GM21737 (cell line): Measurements from ENCODE around the gene MASP1.

Source experiments
- ATAC-seq: cut with Tn5 transposase; IDR thresholded peaks from one replicate; pipeline ENCODE4 v1.9.1; 2021; ENCODE audit warnings: mild to moderate bottlenecking, moderate library complexity; ENCODE audit not compliant: unreplicated experiment

MASP1 gene

DNA sequence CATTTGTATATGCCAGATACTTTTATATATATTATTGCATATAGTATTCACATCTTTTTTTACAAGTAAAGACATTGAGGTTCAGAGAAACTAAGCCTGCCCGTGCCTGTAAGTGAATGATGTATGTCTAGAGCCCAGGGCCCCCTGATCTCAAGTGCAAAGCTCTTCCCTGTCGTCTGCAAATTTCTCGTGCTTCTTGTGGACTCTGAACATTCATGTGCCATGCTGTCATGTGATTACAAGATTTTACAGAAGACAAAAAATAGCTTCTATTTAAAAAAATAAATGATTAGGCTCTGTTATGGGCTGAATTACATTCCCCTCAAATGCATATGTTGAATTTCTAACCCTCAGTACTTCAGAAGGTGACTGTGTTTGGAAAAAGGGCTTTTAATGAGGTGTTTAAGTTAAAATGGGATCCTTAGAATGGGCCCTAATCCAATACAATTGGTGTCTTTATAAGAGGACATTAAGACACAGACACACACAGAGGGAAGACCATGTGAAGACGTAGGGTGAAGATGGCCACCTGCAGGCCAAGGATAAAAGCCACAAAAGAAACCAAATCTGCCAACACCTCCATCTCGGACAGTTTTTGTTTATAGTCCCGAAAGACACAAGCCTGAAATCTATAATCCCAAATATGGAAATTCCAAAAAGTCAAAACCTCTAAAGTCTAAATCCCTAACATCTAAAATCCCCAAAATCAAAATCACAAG lies 3.9 kb upstream of the MASP1 start:
- ATAC-seq: no peak

- no peak for ATAC-seq
Measured at GRCh38 chr3:187293516-187294430, 2.2 kb upstream of the MASP1 start.

DNA sequence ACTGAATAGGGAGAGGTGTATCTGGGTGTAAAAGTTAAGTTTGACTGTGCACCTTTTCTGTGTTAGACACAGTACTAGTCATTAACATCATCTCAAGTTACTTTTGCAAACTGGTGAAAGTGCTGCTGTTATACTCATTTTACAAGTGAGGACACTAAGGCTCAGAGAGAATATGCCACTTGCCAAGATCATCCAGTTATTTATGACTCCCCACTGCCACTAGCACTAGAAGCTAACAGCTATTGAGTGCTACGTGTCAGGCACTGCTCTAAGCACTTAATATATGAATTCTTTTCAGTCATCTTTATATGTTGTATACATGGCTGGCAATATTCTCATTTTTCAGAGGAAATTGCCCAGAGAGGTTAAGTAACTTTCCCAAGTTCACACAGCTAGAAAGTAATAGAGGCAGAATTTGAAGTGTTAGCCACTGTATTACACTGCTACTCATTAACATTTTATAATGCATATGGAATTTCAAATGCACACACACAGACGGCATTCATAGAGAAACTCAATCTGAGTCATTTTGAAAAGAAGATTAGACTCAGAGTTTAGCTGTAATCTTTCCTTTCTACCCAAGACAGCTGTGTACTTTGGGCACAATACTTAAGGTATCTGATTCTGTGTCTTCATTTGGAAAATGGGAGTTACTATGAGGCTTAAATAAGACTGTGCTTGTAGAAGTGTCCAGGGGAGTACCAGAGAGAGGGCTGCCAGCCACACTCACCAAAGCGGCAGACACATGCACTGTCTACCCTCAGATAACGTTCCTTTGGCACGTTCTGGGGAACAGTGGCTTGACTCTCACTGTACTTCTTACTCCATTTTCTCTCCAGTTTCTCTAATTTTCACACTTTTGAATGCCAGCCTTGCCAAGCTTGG lies 1.3 kb upstream of the MASP1 start:
- no peak for ATAC-seq

DNA sequence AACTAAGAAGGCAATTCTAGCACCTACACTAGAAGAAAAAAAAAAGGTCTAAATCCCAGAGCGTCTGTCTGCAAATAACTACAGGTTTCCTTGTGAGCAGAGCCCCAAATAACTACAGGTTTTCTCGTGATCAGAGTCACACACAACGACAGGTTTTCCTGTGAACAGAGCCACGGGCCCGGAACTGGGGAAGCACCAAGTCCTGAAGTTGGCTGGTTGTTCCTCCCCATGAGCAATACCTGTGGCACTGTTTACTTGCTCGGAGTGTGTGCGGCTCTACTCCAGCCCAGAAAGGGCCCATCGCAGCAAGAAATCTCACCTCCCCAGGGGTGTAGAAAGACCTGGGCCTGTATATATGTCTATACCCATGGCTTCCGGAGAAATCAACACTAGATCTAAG lies 644 bp upstream of the MASP1 start:
- no peak for ATAC-seq

- no peak for ATAC-seq
Measured at GRCh38 chr3:187291001-187291511, 481 bp downstream of the MASP1 start.

- ATAC-seq: no peak
Measured at GRCh38 chr3:187290503-187290902, 1.0 kb downstream of the MASP1 start.

- no peak for ATAC-seq
Measured at GRCh38 chr3:187288855-187289605, 2.5 kb downstream of the MASP1 start.

- no peak for ATAC-seq
Measured at GRCh38 chr3:187288131-187288854, 3.2 kb downstream of the MASP1 start.

DNA sequence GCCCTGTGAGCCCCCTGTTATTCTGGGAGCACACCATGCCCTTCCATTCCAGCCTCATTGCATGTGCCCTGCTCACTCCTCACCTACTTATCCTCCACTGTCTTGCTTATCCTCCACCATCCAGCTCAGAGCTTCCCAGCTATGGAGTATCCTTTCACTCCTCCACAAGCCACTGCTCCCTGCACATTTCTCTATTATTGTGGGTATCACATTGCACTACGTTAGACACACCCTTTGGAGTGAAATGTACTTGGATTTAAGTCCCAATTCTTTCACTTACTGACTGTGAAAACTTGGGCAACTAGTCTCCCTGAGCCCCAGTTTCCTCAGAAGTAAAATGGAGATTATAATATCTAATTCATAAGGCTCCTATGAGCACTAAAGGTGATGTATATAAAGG lies 4.3 kb downstream of the MASP1 start:
- ATAC-seq: no peak

DNA sequence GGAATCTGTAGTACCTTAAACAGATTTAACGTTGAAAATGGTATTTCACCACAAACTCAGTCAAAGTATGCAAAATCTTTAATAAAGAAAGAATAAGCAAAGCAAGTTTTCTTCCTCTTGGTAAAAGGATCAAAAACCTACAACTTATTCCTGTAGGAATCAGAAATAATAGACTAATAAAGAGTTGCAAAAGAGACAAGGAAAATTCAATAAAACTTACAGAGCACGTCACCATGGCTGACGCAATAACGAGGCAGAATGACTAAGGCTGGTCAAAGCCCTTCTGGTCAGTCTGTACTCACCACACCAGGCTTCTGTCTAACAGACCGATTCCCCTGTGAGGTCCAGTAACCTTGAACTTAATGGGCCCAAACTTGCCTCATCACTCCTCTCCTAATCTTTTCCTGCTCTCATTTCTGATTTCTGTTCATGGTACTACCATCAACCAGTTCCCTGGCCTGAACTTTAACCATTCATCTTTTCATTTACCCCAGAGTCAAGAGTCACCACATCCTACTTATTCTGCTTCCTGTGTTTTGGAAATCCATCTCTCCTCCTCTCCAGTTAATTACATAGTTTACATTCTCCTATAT lies 5.0 kb downstream of the MASP1 start:
- no peak for ATAC-seq

- no peak for ATAC-seq
Measured at GRCh38 chr3:187281191-187281714, 10.3 kb downstream of the MASP1 start.

DNA sequence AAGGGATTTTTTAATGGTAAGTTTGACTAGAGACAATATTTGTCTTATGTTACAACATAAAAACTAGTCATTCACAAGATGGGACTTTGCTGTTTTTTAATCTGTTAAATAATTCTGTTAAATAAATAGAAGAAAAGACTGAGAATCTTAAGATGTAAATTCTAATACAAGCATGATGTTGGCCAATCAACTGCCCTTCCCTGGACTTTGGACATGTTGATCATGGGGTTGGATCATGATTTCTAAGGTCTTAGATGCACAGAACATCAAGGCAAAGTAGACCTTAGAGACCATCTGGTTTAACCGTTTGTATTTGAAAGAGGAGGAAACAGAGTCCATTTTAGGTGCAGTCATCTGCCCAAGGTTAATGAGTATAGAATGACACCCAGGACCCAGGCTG lies 10.9 kb downstream of the MASP1 start:
- no peak for ATAC-seq

GRCh38 chr3:187277129-187277462 lies 14.4 kb downstream of the MASP1 start:
- ATAC-seq: no peak

DNA sequence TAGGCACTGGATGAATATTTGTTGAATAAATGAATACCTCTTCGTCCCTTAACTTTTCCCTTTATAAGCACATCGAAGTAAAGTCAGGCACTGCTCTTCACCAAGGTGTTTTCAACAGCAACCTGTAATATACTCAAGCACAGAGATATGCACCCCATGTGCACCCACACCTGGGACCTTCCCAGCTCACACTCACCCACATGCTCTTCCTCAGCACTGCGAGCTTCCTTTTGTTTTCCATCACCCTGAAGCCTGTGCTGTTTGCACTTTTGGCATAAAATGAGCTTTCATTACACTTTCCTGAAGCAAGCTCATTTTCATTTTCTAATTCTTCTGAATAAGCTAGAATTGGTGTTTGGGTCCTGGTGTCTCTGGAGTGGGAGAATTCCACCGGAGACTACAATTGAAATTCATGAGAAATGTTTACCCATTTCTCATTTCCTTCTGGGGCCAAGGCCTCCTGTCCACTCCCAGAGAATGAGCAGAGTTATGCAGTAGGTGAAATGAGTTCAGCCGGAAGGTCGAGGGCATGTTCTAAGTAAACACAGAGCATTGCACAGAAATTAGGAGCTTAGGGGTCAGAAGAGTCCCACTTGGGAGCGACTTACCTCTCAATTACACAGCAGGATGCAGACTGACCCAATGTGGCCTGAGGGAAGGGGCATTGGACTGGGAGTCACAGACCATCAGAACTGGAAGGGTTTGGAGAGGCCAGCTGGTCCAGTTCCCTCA lies 15.0 kb downstream of the MASP1 start:
- ATAC-seq: no peak

GRCh38 chr3:187274977-187275338 lies 16.6 kb downstream of the MASP1 start:
- no peak for ATAC-seq

DNA sequence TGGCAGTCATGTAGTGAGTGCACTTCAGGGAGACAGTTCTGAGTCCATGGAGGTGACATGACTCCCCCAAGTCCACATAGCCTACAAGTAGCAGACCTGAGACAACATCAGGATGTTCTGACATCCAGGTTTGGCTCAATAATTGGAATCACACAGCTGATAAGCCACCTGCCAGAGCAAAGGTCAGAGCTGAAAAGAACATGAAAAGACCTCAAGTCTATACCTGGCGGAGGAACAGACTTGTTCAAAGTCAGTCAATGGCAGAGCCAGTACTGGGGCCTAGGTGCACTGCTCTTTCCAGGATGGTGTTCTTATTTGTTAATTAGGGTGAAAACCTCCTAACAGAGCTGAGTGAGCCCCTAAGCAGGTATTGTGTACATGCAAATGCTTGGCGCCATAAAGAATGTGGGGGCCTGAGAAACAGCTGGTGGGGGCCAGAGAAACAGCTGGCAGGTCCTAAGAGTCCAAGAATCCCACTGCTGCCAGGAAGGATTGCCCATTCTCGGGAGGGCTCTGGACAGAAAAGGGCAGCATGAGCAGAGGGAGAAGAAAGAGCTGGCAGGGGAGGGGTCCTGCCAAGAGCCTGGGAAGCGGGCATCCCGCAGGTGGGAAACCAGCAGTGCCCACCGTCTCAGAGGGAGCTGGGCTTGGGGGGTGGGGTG lies 17.1 kb downstream of the MASP1 start:
- ATAC-seq: no peak

DNA sequence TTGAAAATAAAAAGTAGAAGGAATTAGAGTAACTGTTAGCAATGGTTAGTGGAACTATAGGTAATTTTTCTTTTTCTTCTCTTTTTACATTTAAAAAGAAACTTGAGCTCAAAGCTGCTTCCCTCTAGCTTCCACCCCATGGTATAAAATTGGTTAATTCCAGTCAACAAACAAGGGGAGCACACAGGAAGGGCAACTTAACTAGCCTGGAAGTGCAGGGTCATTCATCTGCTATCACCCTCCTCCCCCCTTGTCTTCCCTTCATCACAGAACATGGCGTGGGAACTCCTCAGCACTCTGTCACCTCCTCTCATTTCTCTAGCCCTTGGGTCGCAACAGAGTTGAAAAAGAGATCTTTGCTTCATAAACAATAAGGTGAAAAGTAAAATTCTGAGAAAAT lies 20.0 kb downstream of the MASP1 start:
- ATAC-seq: no peak

DNA sequence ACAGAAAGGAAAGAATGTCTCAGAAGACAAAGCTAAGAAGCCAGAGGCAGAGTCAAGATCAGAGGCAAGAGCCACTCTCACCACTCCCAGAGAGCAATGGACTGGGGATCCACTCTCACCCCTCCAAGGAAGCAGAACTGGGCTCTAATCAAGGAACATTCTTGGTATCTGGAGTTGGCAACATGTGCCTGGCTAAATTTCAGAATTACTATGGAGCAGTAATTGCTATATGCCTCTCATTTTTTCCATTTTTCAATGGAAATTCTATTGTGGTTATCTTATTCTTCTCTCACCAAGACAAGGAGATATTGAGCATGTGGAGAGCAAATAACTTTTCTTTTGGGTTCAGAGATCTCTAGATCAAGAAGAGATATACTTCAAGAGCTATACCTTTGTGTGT lies 22.1 kb downstream of the MASP1 start:
- no peak for ATAC-seq
